ENCODE data around the gene PAFAH2.

GRCh38 chr1:25922971-25923552 is 74.8 kb downstream of the PAFAH2 start:
- TF ChIP-seq CTCF (IDR thresholded peaks at IDR 0.05; ENCODE audit: low read depth, low read length, missing input control) (no peak), GABPA (IDR thresholded peaks at IDR 0.05 in 1 of 2, conservative IDR thresholded peaks at IDR 0.05 in 1 of 2) (no peak), JUND (IDR thresholded peaks at IDR 0.05) (no peak), MAX (IDR thresholded peaks at IDR 0.05) (no peak), YY1 (IDR thresholded peaks at IDR 0.05) (no peak), SP1 (IDR thresholded peaks at IDR 0.05) (no peak), TAF1 (conservative IDR thresholded peaks at IDR 0.05) (no peak), EGR1 (IDR thresholded peaks at IDR 0.05; ENCODE audit: low read depth in 2 of 2) (no peak), RAD21 (IDR thresholded peaks at IDR 0.05) (no peak), HNF4A (conservative IDR thresholded peaks at IDR 0.05) (no peak), ATF3 (IDR thresholded peaks at IDR 0.05) (no peak), ZBTB33 (IDR thresholded peaks at IDR 0.05) (no peak), RXRA (IDR thresholded peaks at IDR 0.05) (no peak), FOXA1 (IDR thresholded peaks at IDR 0.05) (no peak)

Measured in liver (tissue), 3 donors.